Vagina (tissue), 2 donors: ENCODE data around the gene IQCC. TPM values are rescaled to one million over a fixed set of nuclear protein-coding genes. Genes with fewer than 3 reads are reported as not detected.
A peak's percentile ranks its signal among the peaks of the same experiment; 100 is the strongest.

Source experiments
- DNase-seq, 2 donors: peaks; one replicate each; pipeline ENCODE4 v3.0.0-alpha.2; 2017; ENCODE audit errors: extremely low spot score in 2 of 2
- H3K27ac ChIP-seq: fragments of 200-600 bp; sonication (generic); one replicate; pipeline ENCODE4 v1.5.1; 2019
- H3K27me3 ChIP-seq: fragments of 200-600 bp; sonication (generic); one replicate; pipeline ENCODE4 v1.5.1; 2019
- H3K36me3 ChIP-seq, 2 donors: fragments of 200-600 bp; sonication (generic); one replicate each; pipeline ENCODE4 v1.5.1; 2017 to 2019
- H3K4me1 ChIP-seq: fragments of 200-600 bp; sonication (generic); one replicate; pipeline ENCODE4 v1.5.1; 2019
- H3K4me3 ChIP-seq, 2 donors: fragments of 200-600 bp; sonication (generic); 1 replicate in 1 of 2; 2 replicates in 1 of 2; pipeline ENCODE4 v1.5.1; 2016 to 2019
- H3K9me3 ChIP-seq: fragments of 200-600 bp; sonication (generic); one replicate; pipeline ENCODE4 v1.5.1; 2019
- POLR2A ChIP-seq, 2 donors: fragments of 450-650 bp; IDR thresholded peaks; one replicate each; pipeline ENCODE4 v1.6.1; 2017; ENCODE audit warnings: antibody characterized with exemption in 2 of 2, mild to moderate bottlenecking in 2 of 2, moderate library complexity in 2 of 2
- POLR2AphosphoS5 ChIP-seq, 2 donors: sonication (generic); formaldehyde crosslinking; IDR thresholded peaks; one replicate each; pipeline ENCODE4 v1.9.0; 2017; ENCODE audit warnings: antibody characterized with exemption in 2 of 2, mild to moderate bottlenecking in 2 of 2, low read depth in 1 of 2; ENCODE audit not compliant: insufficient read depth in 1 of 2
- intact Hi-C: fragments of 100-400 bp; cut with DNase I; formaldehyde crosslinking; loops from one replicate; pipeline ENCODE4 v1.15.1; 2023
- total RNA-seq: library from RNA; depleted of rRNA; stranded (reverse); fragments of >200 nt; gene quantifications from one replicate; pipeline ENCODE4 v1.2.3, GENCODE V29; 2016
- TF ChIP-seq, protein P1 (sequence below), 3 experiments: fragments of 450-650 bp in 2 of 3; fragments of 200-600 bp in 1 of 3; sonication (generic) in 1 of 3; IDR thresholded peaks; one replicate each; pipeline ENCODE4 v1.5.1; 2017 to 2019; ENCODE audit warnings: antibody characterized with exemption in 3 of 3, mild to moderate bottlenecking in 2 of 3, moderate library complexity in 2 of 3

The IQCC gene
- total RNA-seq, 1 donor from 2014 or later = not detected

DNA sequence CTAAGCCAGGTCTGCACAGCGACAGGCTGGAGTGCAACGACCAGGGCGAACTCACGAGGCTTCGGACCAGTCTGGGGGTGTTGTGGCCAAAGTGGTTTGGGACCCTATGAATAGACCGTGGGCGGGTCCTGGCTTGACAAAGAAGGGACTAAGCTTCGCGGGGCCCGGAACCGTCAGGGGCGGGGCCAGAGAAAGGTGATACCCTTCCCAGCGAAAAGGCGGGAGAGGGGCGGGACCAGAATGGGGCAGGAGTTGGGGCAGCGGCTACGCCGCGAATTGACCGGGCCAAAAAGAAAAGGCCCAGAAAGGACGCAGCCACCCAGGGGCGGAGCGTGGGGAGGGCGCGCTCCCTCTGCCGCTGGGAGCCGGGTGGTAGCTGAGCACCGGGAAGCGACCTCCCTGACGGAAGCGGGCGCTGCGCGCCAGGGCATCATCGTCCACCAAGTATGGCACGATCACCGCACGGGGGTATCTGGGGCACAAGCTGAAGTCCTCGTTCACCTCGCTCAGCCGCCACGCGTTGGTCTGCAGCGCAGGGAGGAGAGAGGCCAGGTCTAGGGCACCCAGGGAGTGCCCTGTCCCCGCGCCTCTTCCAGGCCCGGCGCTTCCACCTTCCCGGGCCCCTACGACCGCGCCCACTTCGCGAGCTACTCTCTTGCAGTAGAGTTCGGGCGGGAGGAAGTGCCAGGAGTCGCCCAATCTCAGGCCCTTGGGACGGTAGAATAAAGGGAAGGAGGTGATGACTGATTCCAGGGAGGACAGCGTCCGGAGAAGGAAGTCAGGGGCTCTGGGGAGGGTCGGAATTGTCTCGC is 34.9 kb downstream of the IQCC start:
- Histone ChIP-seq H3K27ac (peak overlapping the region; percentile 89), H3K4me1 (peaks cover 39% of the 10 kb centered on the region), H3K27me3 (no peaks in the 10 kb centered on the region), H3K36me3 (no peaks in the 10 kb centered on the region), H3K9me3 (no peaks in the 10 kb centered on the region), H3K4me3 (peak overlapping the region; percentile 77 to 80)
- no peak for DNase-seq
- intact Hi-C loops = loop anchor here (2.0 kb wide), 1 partner anchor 40 kb away; the partner anchor contains the start of gene CCDC28B
- peak; percentile 50 to 93 for TF ChIP-seq POLR2AphosphoS5 (IDR thresholded peaks at IDR 0.05; ENCODE audit: insufficient read depth in 1 of 2, low read depth in 1 of 2)
- TF ChIP-seq, protein P1, sequence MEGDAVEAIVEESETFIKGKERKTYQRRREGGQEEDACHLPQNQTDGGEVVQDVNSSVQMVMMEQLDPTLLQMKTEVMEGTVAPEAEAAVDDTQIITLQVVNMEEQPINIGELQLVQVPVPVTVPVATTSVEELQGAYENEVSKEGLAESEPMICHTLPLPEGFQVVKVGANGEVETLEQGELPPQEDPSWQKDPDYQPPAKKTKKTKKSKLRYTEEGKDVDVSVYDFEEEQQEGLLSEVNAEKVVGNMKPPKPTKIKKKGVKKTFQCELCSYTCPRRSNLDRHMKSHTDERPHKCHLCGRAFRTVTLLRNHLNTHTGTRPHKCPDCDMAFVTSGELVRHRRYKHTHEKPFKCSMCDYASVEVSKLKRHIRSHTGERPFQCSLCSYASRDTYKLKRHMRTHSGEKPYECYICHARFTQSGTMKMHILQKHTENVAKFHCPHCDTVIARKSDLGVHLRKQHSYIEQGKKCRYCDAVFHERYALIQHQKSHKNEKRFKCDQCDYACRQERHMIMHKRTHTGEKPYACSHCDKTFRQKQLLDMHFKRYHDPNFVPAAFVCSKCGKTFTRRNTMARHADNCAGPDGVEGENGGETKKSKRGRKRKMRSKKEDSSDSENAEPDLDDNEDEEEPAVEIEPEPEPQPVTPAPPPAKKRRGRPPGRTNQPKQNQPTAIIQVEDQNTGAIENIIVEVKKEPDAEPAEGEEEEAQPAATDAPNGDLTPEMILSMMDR (IDR thresholded peaks at IDR 0.05) = peak in 1 of 3 experiments; percentile 23
- TF ChIP-seq POLR2A (IDR thresholded peaks at IDR 0.05) = peak in 1 of 2 donors; percentile 68

DNA sequence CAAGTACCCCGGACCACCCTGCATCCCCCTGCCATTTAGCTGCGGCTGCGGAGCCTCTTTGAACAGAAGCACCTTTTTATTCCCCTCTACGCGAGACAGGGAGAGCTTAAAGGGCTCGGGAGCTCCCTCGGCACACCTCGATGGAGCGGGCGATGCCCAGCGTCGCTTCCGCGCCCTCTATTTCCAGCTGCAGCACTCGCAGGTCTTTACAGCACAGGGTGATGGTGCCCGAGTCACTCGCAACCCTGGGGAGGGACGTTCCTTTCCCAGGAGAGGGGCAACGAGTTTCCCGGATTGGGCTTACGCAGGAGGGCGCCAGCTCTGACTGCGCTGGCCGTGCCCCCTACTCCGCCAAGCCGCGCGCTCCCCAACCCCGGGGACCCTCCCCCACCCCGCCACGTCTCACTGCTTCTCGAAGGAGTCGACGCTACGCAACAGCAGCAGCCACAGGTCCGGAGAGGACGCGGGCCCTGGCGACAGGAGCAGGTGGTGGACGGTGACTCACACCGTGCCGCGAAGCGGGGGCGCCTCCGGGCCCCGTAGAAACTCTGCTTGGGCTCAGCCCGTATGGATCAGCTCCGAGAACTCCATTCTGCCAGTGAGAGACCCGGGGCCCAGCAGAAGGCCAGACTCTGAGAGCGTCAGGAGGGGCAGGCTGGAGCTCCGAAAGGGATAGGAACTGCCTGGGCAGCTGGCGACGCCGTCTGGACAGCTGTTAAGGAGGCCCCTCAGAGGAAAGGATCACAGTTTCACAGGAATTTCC is 35.7 kb downstream of the IQCC start:
- Histone ChIP-seq H3K4me1 (peaks cover 39% of the 10 kb centered on the region), H3K4me3 (peak overlapping the region; percentile 77 to 80), H3K9me3 (no peaks in the 10 kb centered on the region), H3K27ac (peak overlapping the region; percentile 89), H3K36me3 (no peaks in the 10 kb centered on the region), H3K27me3 (no peaks in the 10 kb centered on the region)
- intact Hi-C loops = loop anchor here (2.0 kb wide), 1 partner anchor 40 kb away; the partner anchor contains the start of gene CCDC28B
- TF ChIP-seq POLR2AphosphoS5 (IDR thresholded peaks at IDR 0.05; ENCODE audit: insufficient read depth in 1 of 2, low read depth in 1 of 2) = peak in 1 of 2 donors; percentile 42
- TF ChIP-seq, protein P1 (IDR thresholded peaks at IDR 0.05) = peak in 1 of 3 experiments; percentile 12
- no peak for TF ChIP-seq POLR2A (IDR thresholded peaks at IDR 0.05)
- peak in 1 of 2 donors; percentile 88 for DNase-seq

DNA sequence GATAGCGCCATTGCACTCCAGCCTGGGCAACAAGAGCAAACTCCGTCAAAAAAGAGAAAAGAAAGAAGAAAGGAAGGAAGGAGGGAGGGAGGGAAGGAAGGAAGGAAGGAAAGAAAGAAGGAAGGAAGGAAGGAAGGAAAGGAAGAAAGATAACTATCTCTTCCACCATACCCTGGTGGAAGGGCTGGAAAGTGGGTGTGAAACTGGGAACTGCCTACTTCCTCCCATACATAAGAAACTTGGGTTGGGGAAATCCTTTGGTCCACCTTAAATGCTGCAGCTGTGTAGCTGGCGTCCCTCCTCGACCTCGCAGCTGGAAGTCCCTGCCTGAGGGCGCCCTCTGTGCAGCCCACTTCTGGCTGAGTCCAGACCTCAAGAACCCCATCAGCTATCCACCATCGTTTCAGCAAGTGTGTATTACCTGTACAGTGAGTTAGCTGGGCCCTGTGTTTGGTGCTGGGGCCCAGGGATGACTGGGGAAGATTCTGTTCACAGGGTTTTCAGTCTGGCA is 36.9 kb downstream of the IQCC start:
- Histone ChIP-seq H3K27ac (no peak overlapping the region), H3K4me1 (peaks cover 48% of the 10 kb centered on the region), H3K9me3 (no peaks in the 10 kb centered on the region), H3K27me3 (no peaks in the 10 kb centered on the region), H3K36me3 (no peaks in the 10 kb centered on the region), H3K4me3 (peak overlapping the region in 1 of 2 donors; percentile 19)
- no peak for DNase-seq
- TF ChIP-seq POLR2A (IDR thresholded peaks at IDR 0.05) (no peak), POLR2AphosphoS5 (IDR thresholded peaks at IDR 0.05; ENCODE audit: insufficient read depth in 1 of 2, low read depth in 1 of 2) (no peak)
- TF ChIP-seq, protein P1 (IDR thresholded peaks at IDR 0.05) = no peak
- intact Hi-C loops = no loop called here

DNA sequence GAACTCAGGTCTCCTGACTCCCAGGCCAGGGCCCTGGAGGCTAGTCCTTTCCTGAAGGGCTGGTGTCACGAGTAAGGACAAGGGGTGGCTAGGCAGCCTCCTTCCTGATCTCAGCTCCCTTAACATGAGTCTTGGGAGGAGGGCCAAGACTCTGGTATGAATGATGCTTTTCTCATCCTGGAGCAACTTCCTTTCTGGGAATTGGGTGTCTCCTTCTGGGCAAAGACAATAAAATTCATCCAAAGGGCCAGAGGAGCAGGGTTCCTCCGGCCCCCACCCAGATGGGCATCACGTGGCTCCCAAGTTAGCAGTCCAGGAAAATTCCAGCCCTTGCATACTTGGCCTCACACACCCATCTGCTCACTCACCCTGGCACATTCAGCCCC is 41.4 kb downstream of the IQCC start, which contains the start of gene FAM167B:
FAM167B (plus strand) TSS at position 335 of the 386 bp plus-strand sequence. CDS start 200 bp downstream, outside the sequence.
- Histone ChIP-seq H3K4me1 (peaks cover 45% of the 10 kb centered on the region), H3K4me3 (no peak within 1 kb of the TSS)
- intact Hi-C loops = no loop called here

More for the DNA sequence above, 41.4 kb downstream of the IQCC start, which contains the start of gene FAM167B:
- no peaks in the 10 kb centered on the region for H3K9me3 ChIP-seq
- no peaks in the 10 kb centered on the region for H3K36me3 ChIP-seq
- H3K27ac ChIP-seq = peak within 1 kb of the TSS; percentile 43
- TF ChIP-seq POLR2AphosphoS5 (IDR thresholded peaks at IDR 0.05; ENCODE audit: insufficient read depth in 1 of 2, low read depth in 1 of 2) = peak; percentile 51 to 65
- TF ChIP-seq, protein P1 (IDR thresholded peaks at IDR 0.05) = no peak
- TF ChIP-seq POLR2A (IDR thresholded peaks at IDR 0.05) = no peak
- H3K27me3 ChIP-seq = no peaks in the 10 kb centered on the region
- no peak for DNase-seq
